HepG2 (cell line): ENCODE measurements around the gene FAM83C. TPM values are rescaled to one million over a fixed set of nuclear protein-coding genes. Genes with fewer than 3 reads are reported as not detected.

ENCODE experiments used
- CAMTA2 ChIP-seq: sonication (generic); formaldehyde crosslinking; IDR thresholded peaks from 2 replicates; pipeline ENCODE4 v1.4.0; 2020; ENCODE audit warnings: mild to moderate bottlenecking, missing genetic modification reagents, borderline replicate concordance
- KLF12 ChIP-seq: sonication (generic); formaldehyde crosslinking; IDR thresholded peaks from 2 replicates; pipeline ENCODE4 v1.4.0; 2020; ENCODE audit warnings: missing genetic modification reagents, borderline replicate concordance
- KLF6 ChIP-seq: IDR thresholded peaks from 2 replicates; pipeline ENCODE4 v1.8.0; 2016; ENCODE audit warnings: missing biosample characterization, missing genetic modification reagents
- MLLT10 ChIP-seq: sonication (generic); formaldehyde crosslinking; IDR thresholded peaks from 2 replicates; pipeline ENCODE4 v1.4.0; 2020; ENCODE audit warnings: missing genetic modification reagents
- NCOA1 ChIP-seq: sonication (generic); formaldehyde crosslinking; IDR thresholded peaks from 2 replicates; pipeline ENCODE4 v1.9.0; 2021; ENCODE audit warnings: missing genetic modification reagents
- RARG ChIP-seq: sonication (generic); formaldehyde crosslinking; IDR thresholded peaks from 2 replicates; pipeline ENCODE4 v1.4.0; 2020; ENCODE audit warnings: low read depth, mild to moderate bottlenecking, missing genetic modification reagents
- TARDBP ChIP-seq: sonication (generic); formaldehyde crosslinking; IDR thresholded peaks from 2 replicates; pipeline ENCODE4 v1.8.0; 2022; ENCODE audit warnings: mild to moderate bottlenecking, missing genetic modification reagents
- ZNF10 ChIP-seq: sonication (generic); formaldehyde crosslinking; IDR thresholded peaks from 2 replicates; pipeline ENCODE4 v1.4.0; 2020; ENCODE audit warnings: mild to moderate bottlenecking, low read depth, missing genetic modification reagents, borderline replicate concordance
- ZNF333 ChIP-seq: sonication (generic); formaldehyde crosslinking; IDR thresholded peaks from 2 replicates; pipeline ENCODE4 v1.4.0; 2020; ENCODE audit warnings: mild to moderate bottlenecking, missing genetic modification reagents, borderline replicate concordance
- ZNF720 ChIP-seq: sonication (generic); formaldehyde crosslinking; IDR thresholded peaks from 2 replicates; pipeline ENCODE4 v1.4.0; 2020; ENCODE audit warnings: missing genetic modification reagents
- polyA plus RNA-seq, 8 experiments: library from polyadenylated mRNA; depleted of rRNA in 3 of 8; stranded (reverse) in 7 of 8; unstranded in 1 of 8; fragments of >200 nt; fragmentation: Illumina TruSeq in 4 of 8; extraction: Trizol in 4 of 8; gene quantifications; 2 replicates each; pipeline versions ENCODE4 v1.2.1 to v1.2.3, GENCODE V29; 2011 to 2016; ENCODE audit warnings: low read depth in 4 of 8, missing spikeins in 1 of 8, mixed read lengths in 1 of 8; ENCODE audit not compliant: insufficient read depth in 1 of 8
- total RNA-seq, 5 experiments: library from RNA; depleted of rRNA; stranded (reverse); fragments of >200 nt; fragmentation: Illumina TruSeq; extraction: Trizol; gene quantifications; 2 replicates each; pipeline ENCODE4 v1.2.3, GENCODE V29; 2016; ENCODE audit warnings: low read depth in 1 of 5
- TF ChIP-seq, protein P1 (sequence below): sonication (generic); formaldehyde crosslinking; conservative IDR thresholded peaks from 2 replicates; pipeline ENCODE4 v1.4.0; 2020; ENCODE audit warnings: missing genetic modification reagents
- TF ChIP-seq, protein P2 (sequence below): sonication (generic); formaldehyde crosslinking; IDR thresholded peaks from 2 replicates; pipeline ENCODE4 v1.5.0; 2020; ENCODE audit warnings: mild to moderate bottlenecking, missing genetic modification reagents, borderline replicate concordance
- TF ChIP-seq, protein P3 (sequence below): sonication (generic); formaldehyde crosslinking; IDR thresholded peaks from 2 replicates; pipeline ENCODE4 v1.8.0; 2023; ENCODE audit warnings: mild to moderate bottlenecking, missing genetic modification reagents
- TF ChIP-seq, protein P4 (sequence below), 2 experiments: sonication (generic) in 1 of 2; formaldehyde crosslinking in 1 of 2; IDR thresholded peaks; 2 replicates each; pipeline versions ENCODE4 v1.6.1 to v1.9.0; 2014 to 2022; ENCODE audit warnings: antibody characterized with exemption in 1 of 2, borderline replicate concordance in 1 of 2, inconsistent platforms in 1 of 2, low read depth in 1 of 2, missing genetic modification reagents in 1 of 2
- TF ChIP-seq, protein P5 (sequence below): sonication (generic); formaldehyde crosslinking; IDR thresholded peaks from 2 replicates; pipeline ENCODE4 v1.4.0; 2020; ENCODE audit warnings: mild to moderate bottlenecking, missing genetic modification reagents

Gene FAM83C
- total and polyA plus RNA-seq, 2 of the 13 experiments (the other 11 are each of a cell fraction or from before 2014, with no cell fraction given) = 0.04 TPM; not detected in 1

DNA sequence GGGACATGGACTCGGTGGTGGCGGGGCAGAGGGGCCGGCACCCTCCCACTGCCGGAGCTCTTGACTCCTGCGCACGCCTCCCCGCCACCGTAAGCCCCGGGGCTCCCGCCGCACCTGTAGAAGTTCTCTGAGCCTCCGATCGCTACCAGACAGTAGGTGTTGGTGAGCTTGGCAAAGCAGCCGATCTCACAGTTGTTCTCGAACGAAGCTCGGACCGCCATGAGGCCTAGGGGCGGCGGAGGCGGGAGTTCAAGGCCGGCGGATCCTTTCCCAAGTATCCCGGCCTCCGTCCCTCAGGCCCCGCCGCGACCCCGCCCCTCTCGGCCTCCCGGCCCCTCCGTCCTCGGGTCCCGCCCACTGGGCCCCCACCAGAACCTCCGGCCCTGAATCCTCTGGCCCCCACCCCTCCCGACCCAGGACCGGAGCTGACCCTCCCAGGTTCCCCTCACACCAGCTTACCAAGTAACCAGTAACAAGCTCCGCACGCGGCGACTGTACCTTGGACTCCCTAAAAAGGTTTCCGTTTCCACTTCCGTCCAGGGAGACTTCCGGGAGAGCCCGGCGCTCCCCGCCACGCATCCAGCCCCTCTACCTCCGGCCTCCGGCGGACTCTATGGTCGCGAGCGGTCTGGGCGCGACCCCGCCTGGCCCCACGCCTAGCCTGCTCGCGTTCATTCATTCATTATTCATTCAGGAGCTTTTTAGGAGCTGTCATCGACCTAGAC, 7.8 kb downstream of the FAM83C start, which contains the start of gene EIF6 (continued):
- TF ChIP-seq, protein P1, sequence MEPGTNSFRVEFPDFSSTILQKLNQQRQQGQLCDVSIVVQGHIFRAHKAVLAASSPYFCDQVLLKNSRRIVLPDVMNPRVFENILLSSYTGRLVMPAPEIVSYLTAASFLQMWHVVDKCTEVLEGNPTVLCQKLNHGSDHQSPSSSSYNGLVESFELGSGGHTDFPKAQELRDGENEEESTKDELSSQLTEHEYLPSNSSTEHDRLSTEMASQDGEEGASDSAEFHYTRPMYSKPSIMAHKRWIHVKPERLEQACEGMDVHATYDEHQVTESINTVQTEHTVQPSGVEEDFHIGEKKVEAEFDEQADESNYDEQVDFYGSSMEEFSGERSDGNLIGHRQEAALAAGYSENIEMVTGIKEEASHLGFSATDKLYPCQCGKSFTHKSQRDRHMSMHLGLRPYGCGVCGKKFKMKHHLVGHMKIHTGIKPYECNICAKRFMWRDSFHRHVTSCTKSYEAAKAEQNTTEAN (CRISPR knock-in tag) = 0 out of 2 replicates have a peak, but pooled peaks have one; percentile 9
- TF ChIP-seq ZNF10 (CRISPR knock-in tag) = no peak; the same call in 1 of the 2 replicates
- no peak for TF ChIP-seq MLLT10 (CRISPR knock-in tag)
- TF ChIP-seq, protein P2, sequence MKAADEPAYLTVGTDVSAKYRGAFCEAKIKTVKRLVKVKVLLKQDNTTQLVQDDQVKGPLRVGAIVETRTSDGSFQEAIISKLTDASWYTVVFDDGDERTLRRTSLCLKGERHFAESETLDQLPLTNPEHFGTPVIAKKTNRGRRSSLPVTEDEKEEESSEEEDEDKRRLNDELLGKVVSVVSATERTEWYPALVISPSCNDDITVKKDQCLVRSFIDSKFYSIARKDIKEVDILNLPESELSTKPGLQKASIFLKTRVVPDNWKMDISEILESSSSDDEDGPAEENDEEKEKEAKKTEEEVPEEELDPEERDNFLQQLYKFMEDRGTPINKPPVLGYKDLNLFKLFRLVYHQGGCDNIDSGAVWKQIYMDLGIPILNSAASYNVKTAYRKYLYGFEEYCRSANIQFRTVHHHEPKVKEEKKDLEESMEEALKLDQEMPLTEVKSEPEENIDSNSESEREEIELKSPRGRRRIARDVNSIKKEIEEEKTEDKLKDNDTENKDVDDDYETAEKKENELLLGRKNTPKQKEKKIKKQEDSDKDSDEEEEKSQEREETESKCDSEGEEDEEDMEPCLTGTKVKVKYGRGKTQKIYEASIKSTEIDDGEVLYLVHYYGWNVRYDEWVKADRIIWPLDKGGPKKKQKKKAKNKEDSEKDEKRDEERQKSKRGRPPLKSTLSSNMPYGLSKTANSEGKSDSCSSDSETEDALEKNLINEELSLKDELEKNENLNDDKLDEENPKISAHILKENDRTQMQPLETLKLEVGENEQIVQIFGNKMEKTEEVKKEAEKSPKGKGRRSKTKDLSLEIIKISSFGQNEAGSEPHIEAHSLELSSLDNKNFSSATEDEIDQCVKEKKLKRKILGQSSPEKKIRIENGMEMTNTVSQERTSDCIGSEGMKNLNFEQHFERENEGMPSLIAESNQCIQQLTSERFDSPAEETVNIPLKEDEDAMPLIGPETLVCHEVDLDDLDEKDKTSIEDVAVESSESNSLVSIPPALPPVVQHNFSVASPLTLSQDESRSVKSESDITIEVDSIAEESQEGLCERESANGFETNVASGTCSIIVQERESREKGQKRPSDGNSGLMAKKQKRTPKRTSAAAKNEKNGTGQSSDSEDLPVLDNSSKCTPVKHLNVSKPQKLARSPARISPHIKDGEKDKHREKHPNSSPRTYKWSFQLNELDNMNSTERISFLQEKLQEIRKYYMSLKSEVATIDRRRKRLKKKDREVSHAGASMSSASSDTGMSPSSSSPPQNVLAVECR (CRISPR knock-in tag) = peak; percentile 97
- TF ChIP-seq, protein P3, sequence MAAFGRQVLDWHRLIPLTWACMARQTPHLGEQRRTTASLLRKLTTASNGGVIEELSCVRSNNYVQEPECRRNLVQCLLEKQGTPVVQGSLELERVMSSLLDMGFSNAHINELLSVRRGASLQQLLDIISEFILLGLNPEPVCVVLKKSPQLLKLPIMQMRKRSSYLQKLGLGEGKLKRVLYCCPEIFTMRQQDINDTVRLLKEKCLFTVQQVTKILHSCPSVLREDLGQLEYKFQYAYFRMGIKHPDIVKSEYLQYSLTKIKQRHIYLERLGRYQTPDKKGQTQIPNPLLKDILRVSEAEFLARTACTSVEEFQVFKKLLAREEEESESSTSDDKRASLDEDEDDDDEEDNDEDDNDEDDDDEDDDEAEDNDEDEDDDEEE (CRISPR knock-in tag) = peak; percentile 93
- TF ChIP-seq NCOA1 (CRISPR knock-in tag) = no peak; the same call in 1 of the 2 replicates
- peak; percentile 22 for TF ChIP-seq CAMTA2 (CRISPR knock-in tag)
- no peak for TF ChIP-seq RARG
- peak; percentile 96 for TF ChIP-seq KLF6 (CRISPR knock-in tag)
- no peak for TF ChIP-seq KLF12 (CRISPR knock-in tag)
- TF ChIP-seq ZNF720 (CRISPR knock-in tag) = peak; percentile 73; the same call in 1 of the 2 replicates
- TF ChIP-seq ZNF333 = no peak; the same call in 1 of the 2 replicates
- TF ChIP-seq, protein P4, sequence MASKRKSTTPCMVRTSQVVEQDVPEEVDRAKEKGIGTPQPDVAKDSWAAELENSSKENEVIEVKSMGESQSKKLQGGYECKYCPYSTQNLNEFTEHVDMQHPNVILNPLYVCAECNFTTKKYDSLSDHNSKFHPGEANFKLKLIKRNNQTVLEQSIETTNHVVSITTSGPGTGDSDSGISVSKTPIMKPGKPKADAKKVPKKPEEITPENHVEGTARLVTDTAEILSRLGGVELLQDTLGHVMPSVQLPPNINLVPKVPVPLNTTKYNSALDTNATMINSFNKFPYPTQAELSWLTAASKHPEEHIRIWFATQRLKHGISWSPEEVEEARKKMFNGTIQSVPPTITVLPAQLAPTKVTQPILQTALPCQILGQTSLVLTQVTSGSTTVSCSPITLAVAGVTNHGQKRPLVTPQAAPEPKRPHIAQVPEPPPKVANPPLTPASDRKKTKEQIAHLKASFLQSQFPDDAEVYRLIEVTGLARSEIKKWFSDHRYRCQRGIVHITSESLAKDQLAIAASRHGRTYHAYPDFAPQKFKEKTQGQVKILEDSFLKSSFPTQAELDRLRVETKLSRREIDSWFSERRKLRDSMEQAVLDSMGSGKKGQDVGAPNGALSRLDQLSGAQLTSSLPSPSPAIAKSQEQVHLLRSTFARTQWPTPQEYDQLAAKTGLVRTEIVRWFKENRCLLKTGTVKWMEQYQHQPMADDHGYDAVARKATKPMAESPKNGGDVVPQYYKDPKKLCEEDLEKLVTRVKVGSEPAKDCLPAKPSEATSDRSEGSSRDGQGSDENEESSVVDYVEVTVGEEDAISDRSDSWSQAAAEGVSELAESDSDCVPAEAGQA (IDR thresholded peaks at IDR 0.05; ENCODE audit: low read depth) = peak; percentile 58; the same call in 1 of the 2 replicates
- TF ChIP-seq, protein P4 (CRISPR knock-in tag; IDR thresholded peaks at IDR 0.05; ENCODE audit: borderline replicate concordance) = no peak
- TF ChIP-seq, protein P5, sequence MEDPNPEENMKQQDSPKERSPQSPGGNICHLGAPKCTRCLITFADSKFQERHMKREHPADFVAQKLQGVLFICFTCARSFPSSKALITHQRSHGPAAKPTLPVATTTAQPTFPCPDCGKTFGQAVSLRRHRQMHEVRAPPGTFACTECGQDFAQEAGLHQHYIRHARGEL = 0 out of 2 replicates have a peak, but pooled peaks have one; percentile 50
- peak; percentile 88 for TF ChIP-seq TARDBP (CRISPR knock-in tag)
